Measurements from ENCODE around the gene ARHGEF40.
A peak's percentile ranks its signal among the peaks of the same experiment; 100 is the strongest.

ARHGEF40 gene

DNA sequence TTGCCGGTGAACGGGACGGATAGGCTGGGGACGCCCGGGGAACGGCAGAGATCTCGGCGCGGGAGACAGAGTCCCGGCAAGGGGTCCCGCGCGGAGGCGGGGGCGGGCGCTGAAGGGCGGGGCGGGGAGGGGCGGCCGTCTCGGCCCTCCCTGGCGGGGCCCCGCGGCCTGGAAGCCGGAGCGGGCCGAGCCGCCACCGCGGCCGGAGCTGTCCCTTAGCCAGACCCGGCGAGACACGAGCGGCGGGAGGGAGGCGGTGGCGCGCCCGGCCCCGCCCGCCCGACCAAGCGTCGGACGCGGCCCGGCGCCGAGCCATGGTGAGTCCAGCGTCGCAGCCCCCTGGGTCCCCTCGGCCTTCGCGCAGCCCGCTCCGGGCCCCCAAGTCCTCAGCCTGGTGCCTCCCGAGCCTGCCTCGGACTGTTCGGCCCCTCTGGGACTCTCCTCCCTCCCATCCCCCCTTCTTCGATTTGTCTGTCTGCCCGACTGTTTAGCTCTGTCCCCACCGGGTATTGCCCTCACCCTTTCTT is at the start of gene ARHGEF40:
ARHGEF40 (plus strand) TSS at position 222 of the 527 bp plus-strand sequence; CDS start at position 315, 93 bp downstream.
- DNase-seq (ENCODE audit: low read depth), result peak; percentile 59

DNA sequence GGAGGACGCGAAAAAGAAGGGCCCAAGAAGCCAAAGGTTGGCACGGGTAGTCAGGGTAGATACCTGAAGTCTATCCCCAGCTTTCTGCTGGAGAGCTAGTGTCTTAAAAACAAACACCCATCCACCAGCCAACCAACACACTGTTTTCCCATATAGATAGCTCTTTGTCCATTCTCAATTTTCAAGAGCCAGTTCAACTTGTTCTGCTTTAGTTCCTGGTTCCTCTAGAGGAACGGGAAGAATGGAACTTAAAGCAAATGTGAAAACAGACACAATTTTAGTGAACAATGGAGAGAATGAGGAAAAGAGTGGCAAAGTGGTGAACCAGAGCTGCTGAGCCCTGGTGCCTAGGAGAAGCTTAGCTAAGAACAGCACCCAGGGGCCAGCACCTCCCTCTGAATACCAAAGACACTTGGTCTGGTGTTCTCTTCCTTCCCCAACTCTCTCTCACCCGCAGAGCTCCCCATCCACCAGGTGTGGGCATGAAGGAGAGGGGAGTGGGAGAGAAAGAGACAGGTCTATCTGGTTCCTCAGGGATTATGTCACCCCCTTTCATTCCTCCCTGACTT is 49.0 kb upstream of the ARHGEF40 start:
- DNase-seq (ENCODE audit: low read depth), result no peak

GRCh38 chr14:21022686-21023085 is 47.4 kb upstream of the ARHGEF40 start:
- no peak for DNase-seq (ENCODE audit: low read depth)

DNA sequence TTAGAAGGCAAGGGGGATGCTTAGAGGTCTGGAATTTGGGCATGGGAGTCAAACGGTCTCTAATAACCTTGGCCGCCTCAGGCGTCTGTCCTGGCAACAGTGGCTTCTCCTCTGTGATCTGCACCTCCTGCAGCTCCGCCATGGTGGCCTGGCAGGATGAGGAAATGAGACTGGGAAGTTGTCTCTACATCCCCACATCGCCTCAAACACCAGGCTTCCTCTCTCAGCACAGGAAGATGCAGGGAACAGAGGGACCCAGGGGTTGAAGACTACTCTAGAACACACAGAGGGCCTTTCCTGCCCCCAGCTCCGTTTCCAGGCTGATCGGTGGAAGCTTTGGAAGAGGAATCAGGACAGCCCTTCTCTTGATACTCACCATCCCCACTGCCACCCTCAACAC is 46.9 kb upstream of the ARHGEF40 start:
- DNase-seq (ENCODE audit: low read depth), result no peak

DNA sequence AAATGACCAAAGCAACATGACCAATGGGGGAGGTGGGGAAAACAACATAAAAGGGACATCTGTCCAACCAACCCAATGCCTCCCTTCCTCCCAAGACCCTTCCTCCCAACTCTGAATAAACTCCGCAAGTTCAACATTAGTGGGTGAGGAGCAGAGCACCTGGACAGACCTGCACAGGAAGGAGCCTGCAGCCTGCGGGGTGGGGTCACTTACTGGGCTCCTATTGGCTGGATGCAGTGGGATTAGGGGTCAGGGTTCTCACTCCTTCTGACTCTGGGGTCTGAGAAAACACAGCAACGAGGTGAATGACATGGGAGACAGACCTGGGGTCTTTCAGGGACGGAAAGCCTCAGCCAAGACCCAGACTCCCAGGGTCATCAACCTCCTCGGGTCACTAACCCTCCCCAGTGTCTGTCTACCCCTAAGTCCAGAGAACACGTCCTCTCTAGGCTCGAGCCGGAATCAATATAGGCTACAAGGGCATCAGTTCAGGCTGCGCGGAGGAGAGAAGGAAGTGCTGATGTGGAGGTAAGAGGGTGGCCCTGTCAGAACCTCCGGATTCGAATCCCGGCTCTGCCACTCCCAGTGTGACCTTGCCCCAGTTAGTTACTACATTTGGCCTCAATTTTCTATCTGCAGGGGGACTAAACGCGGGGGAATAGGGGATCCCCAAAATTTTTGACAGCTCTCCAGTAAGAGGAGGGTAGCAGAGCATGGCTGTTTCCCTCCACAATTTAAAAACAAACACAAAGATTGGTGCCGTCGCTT is 46.1 kb upstream of the ARHGEF40 start:
- no peak for DNase-seq (ENCODE audit: low read depth)

DNA sequence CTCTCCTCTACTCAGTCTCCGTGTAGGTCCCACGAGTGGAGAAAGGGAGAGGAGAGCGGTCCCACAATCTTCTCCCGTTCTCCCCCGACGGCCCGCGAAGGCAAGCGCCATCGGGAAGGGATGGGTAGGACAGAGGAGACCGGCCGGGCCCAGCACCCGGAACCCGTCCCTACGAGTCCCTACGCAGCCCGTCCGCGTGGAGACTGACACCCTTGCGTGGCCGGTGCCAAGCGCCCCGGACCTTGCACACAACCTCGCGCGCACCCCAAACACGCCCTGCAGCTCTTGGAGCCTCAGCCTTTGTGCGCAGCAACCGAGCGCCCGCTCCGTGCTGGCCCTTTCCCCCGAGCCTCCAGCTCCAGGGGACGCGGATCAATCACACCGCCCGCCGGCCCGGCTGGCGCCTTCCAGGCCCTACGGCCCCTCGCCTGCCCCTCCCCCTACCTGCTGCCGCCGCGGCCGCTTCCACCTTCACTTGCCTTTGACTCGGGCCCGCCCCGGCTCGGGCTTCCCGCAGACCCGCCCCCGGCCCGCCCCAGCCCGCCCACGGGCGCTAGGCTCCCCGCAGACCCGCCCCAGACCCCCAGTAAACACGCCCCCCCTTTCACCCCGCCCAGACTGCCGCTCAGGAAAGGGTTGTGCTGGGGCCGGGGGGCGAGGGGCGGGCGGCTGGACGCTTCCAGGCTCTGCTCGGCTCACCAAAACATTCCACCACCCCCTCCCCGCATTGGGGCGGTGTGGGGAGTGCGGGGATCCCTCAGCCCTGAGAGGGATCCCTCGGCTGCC is 45.3 kb upstream of the ARHGEF40 start, which contains the start of gene NDRG2:
NDRG2 (minus strand) TSS at position 477 of the 786 bp plus-strand sequence. CDS start 1,746 bp downstream, outside the sequence.
- no peak for DNase-seq (ENCODE audit: low read depth)

GRCh38 chr14:21025371-21026273 is 44.5 kb upstream of the ARHGEF40 start:
- DNase-seq (ENCODE audit: low read depth), result no peak

DNA sequence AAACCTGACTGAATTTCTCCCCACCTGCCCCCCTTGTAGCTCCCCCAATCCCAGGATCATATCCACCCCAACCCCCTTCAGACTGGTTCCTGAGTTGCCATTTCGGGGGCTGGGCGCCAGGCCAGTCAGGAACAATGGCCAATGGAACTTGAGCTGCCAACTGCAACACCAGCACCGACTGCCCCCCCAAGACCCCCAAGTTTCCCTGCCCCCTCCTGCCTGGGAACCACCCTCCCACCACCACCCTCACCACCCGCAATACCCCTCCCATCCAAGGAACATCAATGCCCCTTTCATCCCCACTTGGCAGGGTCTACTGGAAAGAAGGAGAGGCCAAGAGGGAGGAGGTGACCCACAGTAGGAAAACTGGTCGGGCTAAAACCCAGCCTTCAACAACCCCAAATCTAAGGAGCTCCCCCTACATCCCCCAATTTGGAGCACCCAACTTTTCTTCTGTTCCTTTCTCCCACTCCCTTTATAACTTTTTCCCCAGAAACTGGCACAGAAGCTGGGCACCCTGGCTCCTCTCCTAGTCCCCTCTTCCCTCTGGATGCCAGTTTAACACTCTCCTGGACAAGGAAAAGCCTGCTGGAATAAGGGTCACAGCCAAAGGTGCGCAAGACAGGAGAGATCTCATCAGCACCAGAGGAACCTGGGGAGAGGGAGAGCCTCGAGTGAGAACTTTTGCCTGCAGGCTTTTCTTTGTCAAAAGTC is 43.7 kb upstream of the ARHGEF40 start:
- DNase-seq (ENCODE audit: low read depth), result no peak

DNA sequence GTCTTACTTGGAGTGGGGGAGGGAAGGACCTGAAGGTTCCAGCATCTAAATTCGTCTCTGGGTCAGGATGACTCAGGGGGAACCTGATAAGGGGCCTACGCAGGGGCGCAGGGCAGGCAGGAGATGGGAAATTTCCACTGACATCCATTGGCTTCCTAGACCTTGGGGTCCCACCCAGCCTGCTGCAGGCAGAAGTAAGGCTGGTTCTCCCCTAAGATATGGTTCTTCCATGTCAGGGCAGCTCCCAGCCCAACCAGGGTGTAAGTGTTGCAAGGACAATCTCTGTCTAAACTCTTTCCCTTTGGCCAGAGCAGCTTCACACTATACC is 43.2 kb upstream of the ARHGEF40 start:
- DNase-seq (ENCODE audit: low read depth), result no peak

GRCh38 chr14:21029917-21030316 is 40.2 kb upstream of the ARHGEF40 start, which contains the start of gene TPPP2:
TSS of gene TPPP2 (plus strand) at chr14:21030217. CDS start at chr14:21030582, 365 bp downstream.
- DNase-seq (ENCODE audit: low read depth), result no peak

DNA sequence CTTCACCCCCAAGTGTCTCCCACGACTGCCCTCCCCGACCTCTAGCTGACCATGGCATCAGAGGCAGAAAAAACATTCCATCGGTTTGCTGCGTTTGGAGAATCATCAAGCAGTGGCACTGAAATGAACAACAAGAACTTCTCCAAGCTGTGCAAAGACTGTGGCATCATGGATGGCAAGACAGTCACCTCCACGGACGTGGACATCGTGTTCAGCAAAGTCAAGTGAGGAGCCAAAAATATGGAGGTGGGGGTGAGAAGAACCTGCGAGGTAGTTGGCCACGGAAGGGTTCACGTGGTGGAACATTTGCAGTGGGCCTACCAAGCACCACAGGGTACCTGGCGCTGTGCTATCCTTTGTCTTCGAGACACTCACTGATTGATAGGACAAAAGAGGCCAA is 39.6 kb upstream of the ARHGEF40 start:
- no peak for DNase-seq (ENCODE audit: low read depth)

- DNase-seq (ENCODE audit: low read depth), result no peak
Measured at GRCh38 chr14:21032326-21033132, 37.6 kb upstream of the ARHGEF40 start.

GRCh38 chr14:21033133-21033698 is 36.9 kb upstream of the ARHGEF40 start:
- no peak for DNase-seq (ENCODE audit: low read depth)

DNA sequence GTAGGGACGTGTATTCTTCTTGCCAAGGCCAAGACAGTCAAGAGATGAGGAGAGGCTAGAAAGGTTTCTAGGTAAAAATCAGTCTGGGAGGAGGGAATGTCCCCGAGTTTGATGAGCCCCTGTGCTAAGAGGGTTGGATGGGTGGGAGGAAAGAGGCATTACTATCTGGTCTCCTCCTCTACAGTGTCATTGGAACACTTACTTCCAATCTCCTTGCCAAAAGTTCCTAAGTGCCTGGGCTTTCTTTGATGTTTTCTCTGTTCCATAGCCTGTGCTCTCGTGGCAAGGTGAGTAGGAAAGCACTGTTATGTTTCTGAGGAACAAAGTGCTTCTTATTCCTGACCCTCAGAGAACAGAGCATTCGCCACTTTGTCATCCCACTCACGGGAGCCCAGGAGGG is 35.4 kb upstream of the ARHGEF40 start, which contains the start of gene RNASE13:
RNASE13 (minus strand) TSS at position 101 of the 400 bp plus-strand sequence. CDS start 519 bp downstream, outside the sequence.
- DNase-seq (ENCODE audit: low read depth), result no peak

DNA sequence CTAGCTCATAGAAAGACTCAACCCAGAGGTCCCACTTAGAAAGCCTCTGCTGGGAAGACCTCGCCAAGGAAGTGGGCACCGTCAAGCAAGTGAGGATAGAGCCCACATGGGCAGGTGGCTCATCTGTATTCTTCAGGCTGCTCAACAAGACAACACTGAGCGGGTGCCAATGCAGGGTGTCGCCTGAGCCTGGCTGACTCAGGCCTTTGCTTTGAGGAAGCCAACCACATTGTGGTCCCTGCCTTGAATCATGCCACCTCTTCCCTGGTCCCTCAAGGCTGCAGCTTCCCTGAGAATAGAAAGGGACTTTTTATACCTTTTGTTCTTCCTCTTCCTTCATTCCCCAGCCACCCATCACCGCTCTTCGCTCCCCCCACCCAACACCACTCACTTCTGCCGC is 33.4 kb upstream of the ARHGEF40 start:
- no peak for DNase-seq (ENCODE audit: low read depth)

DNA sequence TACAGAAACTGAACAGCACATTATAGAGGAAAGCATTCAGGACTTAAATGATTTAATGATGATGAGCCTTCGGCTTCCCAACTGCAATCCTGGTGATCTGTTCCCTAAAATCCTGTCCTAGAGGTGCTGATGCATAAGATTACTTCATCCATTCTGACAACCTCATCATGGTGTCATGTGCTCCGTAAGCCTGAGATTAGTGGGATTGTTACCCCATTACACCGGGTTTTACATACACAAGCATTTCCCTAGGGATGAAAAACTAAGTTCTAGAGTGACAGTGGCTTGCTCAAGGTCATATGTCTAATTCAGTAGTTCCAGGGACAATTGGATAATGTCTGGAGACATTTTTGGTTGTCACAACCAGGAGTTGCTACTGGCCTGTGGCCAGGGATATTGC is 32.9 kb upstream of the ARHGEF40 start:
- no peak for DNase-seq (ENCODE audit: low read depth)

DNA sequence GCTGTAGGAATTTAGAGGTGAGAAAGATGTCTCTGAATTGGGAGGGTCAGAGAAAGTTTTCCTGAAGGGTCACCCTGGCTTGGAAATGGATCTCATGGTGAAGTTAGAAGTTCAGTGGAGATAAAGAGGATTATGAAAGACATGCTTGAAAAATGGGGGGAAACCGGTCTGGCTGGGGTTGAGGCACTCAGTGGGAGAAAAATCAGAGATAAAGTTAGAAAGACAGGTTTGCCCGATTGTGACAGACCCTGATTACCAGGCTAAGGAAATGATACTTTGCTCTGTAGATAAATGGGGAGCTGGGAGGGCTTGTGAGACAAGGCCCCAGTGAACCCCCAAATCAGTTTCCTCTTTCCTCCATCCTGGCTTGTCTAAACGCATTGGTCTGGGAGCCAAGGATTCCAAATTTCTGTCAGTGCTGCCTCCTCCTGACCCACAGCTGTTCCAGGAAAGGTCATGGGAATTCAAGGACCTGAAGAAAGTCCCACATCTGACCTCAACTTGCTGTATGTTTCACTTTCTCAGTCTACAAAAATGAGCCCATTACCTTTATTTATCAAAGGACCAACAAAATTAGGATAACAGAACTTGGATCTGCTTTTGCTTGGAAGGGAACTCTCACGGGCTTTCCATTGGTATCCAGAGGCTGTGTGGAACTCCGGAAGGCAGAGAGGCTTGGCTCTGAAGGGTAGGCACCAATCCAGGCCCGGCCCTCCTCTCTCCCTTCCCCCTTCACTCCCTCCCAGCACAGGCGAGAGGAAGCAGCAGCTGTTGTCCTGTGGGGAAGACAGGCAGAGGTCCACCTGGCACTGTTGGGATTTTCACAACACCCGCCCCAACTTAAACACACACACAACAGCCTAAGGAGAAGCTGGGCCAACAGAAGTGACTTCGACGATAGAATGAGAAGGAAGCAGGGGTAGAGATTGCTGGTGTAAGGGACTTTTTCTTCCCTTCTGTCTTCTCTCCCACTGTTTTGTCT is 31.4 kb upstream of the ARHGEF40 start:
- peak; percentile 55 for DNase-seq (ENCODE audit: low read depth)
